Astrocyte (in vitro differentiated cells and primary cell): ENCODE data around the gene SEC22B.
"Not testable (repeated sequence)": the region's sequence is repeated elsewhere in the genome, so short reads cannot be mapped to it uniquely, and the experiment has no call there.

Experiments used
- EZH2 ChIP-seq: IDR thresholded peaks from 2 replicates; pipeline ENCODE4 v1.6.1; 2012; ENCODE audit warnings: mild to moderate bottlenecking, low read length, inconsistent platforms; ENCODE audit not compliant: insufficient read depth
- TF ChIP-seq, protein P1 (sequence below): IDR thresholded peaks from 2 replicates; pipeline ENCODE4 v1.5.1; 2011; ENCODE audit warnings: low read depth, mild to moderate bottlenecking, inconsistent platforms, low read length, moderate library complexity; ENCODE audit not compliant: insufficient read depth

DNA sequence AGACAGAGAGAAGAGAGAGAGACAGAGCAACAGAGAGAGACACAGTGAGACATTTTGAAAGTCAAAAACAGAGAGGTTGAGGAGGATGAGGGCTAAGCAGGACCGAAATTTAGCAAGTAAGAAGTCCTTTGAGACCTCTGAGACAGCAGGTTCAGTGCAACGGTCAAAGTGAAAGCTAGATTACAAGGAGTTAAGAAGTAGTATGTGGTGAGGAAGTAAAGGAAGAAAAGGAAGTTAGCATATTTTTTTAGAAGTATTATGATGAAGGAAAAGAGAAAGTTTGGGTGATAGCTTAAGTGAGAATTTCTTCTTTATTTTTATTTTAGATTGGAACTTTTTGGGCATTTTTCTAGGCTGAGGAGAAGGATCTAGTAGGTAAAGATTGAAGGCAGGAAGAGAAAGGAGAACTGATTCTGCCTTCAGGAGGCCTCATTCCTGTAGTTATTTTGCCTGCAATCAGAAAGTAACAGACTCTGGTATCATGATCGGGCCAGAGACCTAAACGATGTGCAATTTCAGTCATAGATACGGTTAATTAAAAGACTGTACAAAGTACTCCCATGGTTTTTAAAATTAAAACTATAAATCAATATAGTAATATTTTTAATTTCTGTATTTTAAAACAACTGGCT lies 53.9 kb downstream of the SEC22B start:
- TF ChIP-seq EZH2: not testable (repeated sequence)
- TF ChIP-seq, protein P1, sequence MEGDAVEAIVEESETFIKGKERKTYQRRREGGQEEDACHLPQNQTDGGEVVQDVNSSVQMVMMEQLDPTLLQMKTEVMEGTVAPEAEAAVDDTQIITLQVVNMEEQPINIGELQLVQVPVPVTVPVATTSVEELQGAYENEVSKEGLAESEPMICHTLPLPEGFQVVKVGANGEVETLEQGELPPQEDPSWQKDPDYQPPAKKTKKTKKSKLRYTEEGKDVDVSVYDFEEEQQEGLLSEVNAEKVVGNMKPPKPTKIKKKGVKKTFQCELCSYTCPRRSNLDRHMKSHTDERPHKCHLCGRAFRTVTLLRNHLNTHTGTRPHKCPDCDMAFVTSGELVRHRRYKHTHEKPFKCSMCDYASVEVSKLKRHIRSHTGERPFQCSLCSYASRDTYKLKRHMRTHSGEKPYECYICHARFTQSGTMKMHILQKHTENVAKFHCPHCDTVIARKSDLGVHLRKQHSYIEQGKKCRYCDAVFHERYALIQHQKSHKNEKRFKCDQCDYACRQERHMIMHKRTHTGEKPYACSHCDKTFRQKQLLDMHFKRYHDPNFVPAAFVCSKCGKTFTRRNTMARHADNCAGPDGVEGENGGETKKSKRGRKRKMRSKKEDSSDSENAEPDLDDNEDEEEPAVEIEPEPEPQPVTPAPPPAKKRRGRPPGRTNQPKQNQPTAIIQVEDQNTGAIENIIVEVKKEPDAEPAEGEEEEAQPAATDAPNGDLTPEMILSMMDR: not testable (repeated sequence)
